NCI-H226 (cell line): ENCODE measurements around the gene AGA.
A peak's percentile ranks its signal among the peaks of the same experiment; 100 is the strongest.

Experiments used
- DNase-seq: peaks from one replicate; pipeline ENCODE4 v3.0.0-alpha.2; 2015

The AGA gene

GRCh38 chr4:177385576-177386277 lies 56.5 kb downstream of the AGA start:
- peak; percentile 41 for DNase-seq

- no peak for DNase-seq
Measured at GRCh38 chr4:177384856-177385397, 57.3 kb downstream of the AGA start.

GRCh38 chr4:177381762-177382310 lies 60.4 kb downstream of the AGA start:
- no peak for DNase-seq
